ENCODE data around the gene RABL6.
"Not testable (repeated sequence)": the region's sequence is repeated elsewhere in the genome, so short reads cannot be mapped to it uniquely, and the experiment has no call there.

The RABL6 gene

DNA sequence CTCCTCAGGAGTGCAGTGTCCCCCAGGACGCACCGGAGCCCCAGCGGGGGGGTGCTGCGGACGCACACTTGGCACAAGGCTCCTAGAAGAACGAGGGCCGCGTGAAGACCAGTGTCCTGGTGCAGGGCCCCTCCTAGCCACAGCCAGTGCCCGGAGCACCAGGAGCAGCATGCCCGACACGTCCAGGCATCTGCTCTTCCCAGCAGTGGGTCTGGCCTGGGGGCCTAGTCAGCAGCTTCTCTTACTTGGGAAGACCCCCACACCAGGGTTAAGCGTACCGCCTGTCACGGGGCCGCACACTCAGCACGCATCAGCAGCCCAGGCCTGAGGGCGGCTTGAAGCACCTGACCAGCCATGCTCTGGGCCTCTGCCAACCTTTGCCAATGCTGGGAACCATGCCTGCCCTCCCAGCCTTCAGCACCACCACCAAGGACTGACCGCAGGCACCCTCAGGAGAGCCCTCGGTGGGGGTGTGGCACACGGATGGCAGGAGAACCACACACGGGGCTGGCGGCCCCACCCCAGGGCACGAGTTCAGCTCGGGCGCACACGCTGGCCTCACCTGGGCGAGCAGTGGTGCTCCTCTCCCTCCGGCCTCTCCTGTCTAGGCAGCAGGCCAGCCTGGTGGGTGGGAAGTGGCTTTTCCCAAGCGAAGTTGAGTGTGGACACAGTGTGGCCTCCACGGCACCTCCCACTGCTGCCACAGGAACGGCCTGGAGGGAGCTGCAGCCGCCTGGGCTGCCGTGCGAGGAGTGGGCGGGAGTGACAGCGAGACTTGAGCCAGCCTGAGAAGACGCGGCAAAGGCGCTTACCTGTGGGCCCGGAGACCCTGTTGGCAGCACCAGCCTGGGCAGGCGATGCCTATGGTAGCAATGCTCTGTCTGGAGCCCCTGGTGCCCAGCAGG is 22.5 kb downstream of the RABL6 start:
- H3K27ac ChIP-seq (ENCODE audit: insufficient read depth, low read depth, low read length, poor library complexity, severe bottlenecking): no peak overlapping the region
- peaks cover 30% of the 10 kb centered on the region for H3K36me3 ChIP-seq (ENCODE audit: control insufficient read depth, insufficient read depth, low read length)
- no peaks in the 10 kb centered on the region for H3K4me1 ChIP-seq (ENCODE audit: control insufficient read depth, insufficient read depth, low read length)
- H3K4me3 ChIP-seq (ENCODE audit: insufficient read depth, low read depth, low read length): no peak overlapping the region
- 94 to 95% methylated on average over 41 of the region's 41 CpGs for WGBS, 2 experiments
- no peaks in the 10 kb centered on the region for H3K27me3 ChIP-seq (ENCODE audit: control insufficient read depth, insufficient read depth, low read length, poor library complexity, severe bottlenecking)
- no peaks in the 10 kb centered on the region for H3K9me3 ChIP-seq (ENCODE audit: control insufficient read depth, low read length)

DNA sequence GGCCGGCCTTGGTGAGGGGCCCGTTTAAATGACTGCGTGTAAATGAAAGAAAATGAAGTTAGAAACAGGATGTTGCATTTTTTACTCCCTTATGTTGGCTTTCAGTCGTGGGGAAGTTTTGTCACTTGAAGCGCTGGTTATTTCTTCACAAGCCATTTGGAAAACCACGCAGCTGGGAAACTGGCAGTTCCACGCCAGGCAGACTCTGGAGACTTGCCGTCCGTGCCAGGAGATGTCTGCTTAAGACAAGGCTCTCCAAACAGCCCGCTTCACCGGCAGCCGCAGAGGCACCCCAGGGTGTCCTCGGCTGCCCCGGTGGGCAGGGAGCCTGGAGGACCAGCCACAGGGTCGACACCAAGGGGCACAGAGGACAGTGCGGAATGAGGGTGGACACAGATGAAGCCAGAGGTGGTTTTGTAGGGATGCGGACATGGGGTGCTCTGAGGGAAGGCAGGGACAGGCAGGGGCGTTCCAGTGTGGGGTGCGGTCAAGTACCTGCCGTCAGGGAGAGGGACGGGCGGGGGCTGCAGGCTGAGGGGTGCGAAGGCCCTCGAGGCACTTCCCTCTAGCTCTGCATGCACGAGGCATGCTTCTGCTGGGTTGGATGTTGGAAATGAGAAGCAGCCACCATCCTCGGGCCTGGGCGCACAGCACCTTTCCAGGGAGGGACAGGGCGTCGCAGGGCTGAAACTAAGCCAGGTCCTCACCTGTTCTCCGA is 23.4 kb downstream of the RABL6 start:
- H3K36me3 ChIP-seq (ENCODE audit: control insufficient read depth, insufficient read depth, low read length): peaks cover 32% of the 10 kb centered on the region
- 96 to 97% methylated on average over 30 of the region's 30 CpGs for WGBS, 2 experiments

DNA sequence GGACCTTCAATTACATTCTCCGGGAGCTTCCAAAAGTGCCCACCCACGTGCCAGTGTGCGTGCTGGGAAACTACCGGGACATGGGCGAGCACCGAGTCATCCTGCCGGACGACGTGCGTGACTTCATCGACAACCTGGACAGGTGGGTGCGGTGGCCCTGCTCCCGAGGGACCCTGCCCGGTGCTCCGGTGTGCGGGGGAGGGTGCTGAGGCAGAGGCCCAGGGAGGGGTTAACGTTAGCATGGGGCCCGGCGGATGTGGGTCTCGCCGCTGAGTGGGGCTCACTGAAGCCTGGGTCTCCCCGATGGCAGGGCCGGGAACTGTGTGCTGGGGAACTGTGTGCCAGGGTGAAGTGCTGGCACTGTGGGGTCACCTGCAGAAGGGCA is 24.0 kb downstream of the RABL6 start:
- no peaks in the 10 kb centered on the region for H3K9me3 ChIP-seq (ENCODE audit: control insufficient read depth, low read length)
- no peak overlapping the region for H3K27ac ChIP-seq (ENCODE audit: insufficient read depth, low read depth, low read length, poor library complexity, severe bottlenecking)
- H3K4me3 ChIP-seq (ENCODE audit: insufficient read depth, low read depth, low read length): no peak overlapping the region
- H3K27me3 ChIP-seq (ENCODE audit: control insufficient read depth, insufficient read depth, low read length, poor library complexity, severe bottlenecking): no peaks in the 10 kb centered on the region
- peaks cover 32% of the 10 kb centered on the region for H3K36me3 ChIP-seq (ENCODE audit: control insufficient read depth, insufficient read depth, low read length)
- no peaks in the 10 kb centered on the region for H3K4me1 ChIP-seq (ENCODE audit: control insufficient read depth, insufficient read depth, low read length)
- 96% methylated on average over 23 of the region's 23 CpGs for WGBS, 2 experiments

More for the DNA sequence above, 23.4 kb downstream of the RABL6 start:
- no peaks in the 10 kb centered on the region for H3K4me1 ChIP-seq (ENCODE audit: control insufficient read depth, insufficient read depth, low read length)
- H3K9me3 ChIP-seq (ENCODE audit: control insufficient read depth, low read length): no peaks in the 10 kb centered on the region
- no peak overlapping the region for H3K27ac ChIP-seq (ENCODE audit: insufficient read depth, low read depth, low read length, poor library complexity, severe bottlenecking)
- no peak overlapping the region for H3K4me3 ChIP-seq (ENCODE audit: insufficient read depth, low read depth, low read length)
- no peaks in the 10 kb centered on the region for H3K27me3 ChIP-seq (ENCODE audit: control insufficient read depth, insufficient read depth, low read length, poor library complexity, severe bottlenecking)

DNA sequence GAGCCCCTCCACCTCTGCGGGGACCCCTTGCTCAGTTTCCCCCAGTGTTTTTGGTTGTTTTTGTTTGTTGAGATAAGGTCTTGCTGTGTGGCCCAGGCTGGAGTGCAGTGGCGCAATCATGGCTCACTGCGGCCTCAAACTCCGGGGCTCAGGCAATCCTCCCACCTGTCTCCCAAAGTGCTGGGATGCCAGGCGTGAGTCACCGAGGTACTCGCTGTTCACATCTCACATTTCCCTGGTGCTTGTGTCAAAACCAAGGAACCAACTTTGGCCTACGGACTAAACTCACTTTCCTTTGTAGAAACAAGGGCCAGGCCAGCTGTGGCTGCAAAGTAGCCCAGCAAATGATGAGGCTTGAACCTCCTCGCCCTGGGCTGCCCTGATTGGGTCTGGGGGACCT is 24.8 kb downstream of the RABL6 start:
- peaks cover 32% of the 10 kb centered on the region for H3K36me3 ChIP-seq (ENCODE audit: control insufficient read depth, insufficient read depth, low read length)
- H3K4me3 ChIP-seq (ENCODE audit: insufficient read depth, low read depth, low read length): no peak overlapping the region
- 95 to 96% methylated on average over 9 of the region's 9 CpGs for WGBS, 2 experiments

DNA sequence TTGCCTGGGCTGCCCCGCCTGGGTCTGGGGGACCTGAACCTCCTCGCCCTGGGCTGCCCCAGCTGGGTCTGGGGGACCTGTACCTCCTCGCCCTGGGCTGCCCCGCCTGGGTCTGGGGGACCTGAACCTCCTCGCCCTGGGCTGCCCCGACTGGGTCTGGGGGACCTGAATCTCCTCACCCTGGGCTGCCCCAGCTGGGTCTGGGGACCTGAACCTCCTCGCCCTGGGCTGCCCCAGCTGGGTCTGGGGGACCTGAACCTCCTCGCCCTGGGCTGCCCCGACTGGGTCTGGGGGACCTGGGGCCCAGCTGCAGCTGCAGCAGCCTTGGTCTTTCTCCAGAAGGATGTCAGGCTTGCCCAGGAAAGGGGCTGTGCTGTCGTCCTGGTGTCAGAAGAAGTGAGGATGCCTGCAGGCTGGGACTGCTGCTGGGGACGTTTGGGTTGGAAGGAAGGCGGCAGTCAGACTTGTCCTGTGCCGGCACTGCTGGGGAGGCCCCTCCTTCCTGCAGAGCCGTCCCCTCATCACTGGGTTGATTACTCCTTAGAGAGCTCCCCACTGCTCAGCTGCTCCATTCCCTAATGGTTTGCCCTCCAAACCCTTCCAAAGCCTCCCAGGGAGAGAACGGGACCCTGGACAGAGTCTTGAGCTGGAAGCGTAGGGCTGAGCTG is 25.8 kb downstream of the RABL6 start:
- H3K4me1 ChIP-seq (ENCODE audit: control insufficient read depth, insufficient read depth, low read length); H3K9me3 ChIP-seq (ENCODE audit: control insufficient read depth, low read length); H3K4me3 ChIP-seq (ENCODE audit: insufficient read depth, low read depth, low read length); H3K27me3 ChIP-seq (ENCODE audit: control insufficient read depth, insufficient read depth, low read length, poor library complexity, severe bottlenecking); H3K27ac ChIP-seq (ENCODE audit: insufficient read depth, low read depth, low read length, poor library complexity, severe bottlenecking): not testable (repeated sequence)
- peaks cover 34% of the 10 kb centered on the region for H3K36me3 ChIP-seq (ENCODE audit: control insufficient read depth, insufficient read depth, low read length)
- 90 to 93% methylated on average over 16 of the region's 16 CpGs for WGBS, 2 experiments

More for the DNA sequence above, 24.8 kb downstream of the RABL6 start:
- Histone ChIP-seq H3K4me1 (ENCODE audit: control insufficient read depth, insufficient read depth, low read length) (no peaks in the 10 kb centered on the region), H3K27me3 (ENCODE audit: control insufficient read depth, insufficient read depth, low read length, poor library complexity, severe bottlenecking) (no peaks in the 10 kb centered on the region), H3K27ac (ENCODE audit: insufficient read depth, low read depth, low read length, poor library complexity, severe bottlenecking) (no peak overlapping the region), H3K9me3 (ENCODE audit: control insufficient read depth, low read length) (no peaks in the 10 kb centered on the region)

DNA sequence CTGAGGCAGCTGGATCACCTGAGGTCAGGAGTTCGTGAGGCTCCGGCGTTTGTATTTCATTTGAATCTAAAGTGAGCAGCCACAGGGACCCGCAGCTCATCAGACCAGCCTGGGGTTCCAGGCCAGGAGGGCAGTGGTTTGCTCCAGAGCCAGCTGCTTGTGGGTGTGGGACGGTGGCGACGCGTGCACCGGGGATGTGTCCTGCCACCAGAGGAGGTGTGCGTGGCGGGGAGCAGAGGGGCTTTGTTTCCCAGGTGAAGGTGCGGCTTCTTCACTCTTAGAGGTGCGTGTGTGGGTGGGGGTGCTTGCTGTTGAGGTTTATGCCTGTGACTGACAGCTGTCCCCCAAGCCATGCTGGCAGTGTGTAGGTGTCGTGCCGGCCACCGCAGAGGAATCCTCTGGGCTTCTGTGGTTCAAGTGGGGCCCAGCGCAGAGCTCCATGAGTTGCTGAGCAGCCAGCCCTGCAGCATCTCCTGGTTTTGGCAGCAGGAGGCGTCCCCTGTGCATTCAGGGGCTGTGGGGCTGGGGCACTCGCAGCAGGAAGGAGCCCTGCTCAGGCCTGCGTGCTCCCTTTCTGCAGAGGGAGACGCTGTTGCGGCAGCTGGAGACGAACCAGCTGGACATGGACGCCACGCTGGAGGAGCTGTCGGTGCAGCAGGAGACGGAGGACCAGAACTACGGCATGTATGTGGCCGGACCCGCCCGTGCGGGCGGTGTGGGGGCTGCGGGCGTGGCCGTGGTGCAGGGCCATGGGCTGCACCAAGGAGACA is 27.6 kb downstream of the RABL6 start:
- Histone ChIP-seq H3K27ac (ENCODE audit: insufficient read depth, low read depth, low read length, poor library complexity, severe bottlenecking) (no peak overlapping the region), H3K4me1 (ENCODE audit: control insufficient read depth, insufficient read depth, low read length) (peaks cover 16% of the 10 kb centered on the region), H3K4me3 (ENCODE audit: insufficient read depth, low read depth, low read length) (no peak overlapping the region), H3K27me3 (ENCODE audit: control insufficient read depth, insufficient read depth, low read length, poor library complexity, severe bottlenecking) (no peaks in the 10 kb centered on the region), H3K36me3 (ENCODE audit: control insufficient read depth, insufficient read depth, low read length) (peaks cover 20% of the 10 kb centered on the region), H3K9me3 (ENCODE audit: control insufficient read depth, low read length) (no peaks in the 10 kb centered on the region)
- WGBS, 2 experiments: 95 to 96% methylated on average over 36 of the region's 36 CpGs

DNA sequence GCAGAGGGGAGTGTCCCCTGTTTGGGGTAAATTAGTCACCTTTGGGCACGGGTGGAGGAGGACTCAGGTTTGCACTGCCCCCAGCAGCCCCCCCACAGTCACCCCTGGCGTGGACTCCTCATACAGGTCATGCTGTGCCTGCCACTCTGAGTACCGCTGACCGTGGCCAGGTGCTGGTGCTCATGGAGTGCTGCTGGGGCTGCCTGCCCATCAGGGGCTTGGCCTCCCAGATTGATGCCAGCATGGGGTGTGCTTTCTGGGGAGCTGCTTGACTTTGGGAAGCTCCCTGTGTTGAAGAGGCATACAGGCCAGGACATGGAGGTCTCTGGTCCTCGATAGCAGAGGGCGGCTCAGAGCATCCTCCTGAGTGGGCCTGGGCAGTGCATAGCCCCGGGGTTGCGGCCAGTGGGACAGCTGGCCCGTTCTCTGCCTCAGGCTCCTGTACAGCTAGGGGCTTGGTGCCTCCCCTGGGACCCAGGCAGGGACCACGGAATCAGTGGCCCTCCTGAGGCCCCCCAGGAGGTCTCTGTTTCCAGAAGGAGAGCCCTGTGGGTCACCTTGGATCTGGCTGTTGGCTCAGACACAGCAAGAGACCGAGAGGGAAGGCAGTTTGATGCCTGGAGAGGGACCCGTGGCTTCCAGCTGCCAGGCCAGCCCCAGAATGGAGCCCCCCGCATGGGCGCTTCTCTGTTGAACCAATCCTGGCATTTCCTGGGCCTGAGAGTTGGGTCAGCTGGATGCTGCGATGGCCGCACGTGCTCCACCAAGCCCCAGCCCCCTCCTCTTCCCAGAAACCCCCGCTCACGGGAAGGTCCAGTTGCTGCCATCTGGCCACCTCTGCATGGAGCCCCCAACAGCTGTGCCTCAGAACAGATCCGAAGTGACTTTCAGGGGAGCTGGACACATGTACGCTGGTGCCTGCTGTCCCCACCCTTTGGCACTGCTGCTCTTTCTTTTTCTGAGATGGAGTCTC is 28.5 kb downstream of the RABL6 start:
- Histone ChIP-seq H3K27me3 (ENCODE audit: control insufficient read depth, insufficient read depth, low read length, poor library complexity, severe bottlenecking) (no peaks in the 10 kb centered on the region), H3K9me3 (ENCODE audit: control insufficient read depth, low read length) (no peaks in the 10 kb centered on the region), H3K4me1 (ENCODE audit: control insufficient read depth, insufficient read depth, low read length) (peaks cover 24% of the 10 kb centered on the region), H3K4me3 (ENCODE audit: insufficient read depth, low read depth, low read length) (no peak overlapping the region), H3K27ac (ENCODE audit: insufficient read depth, low read depth, low read length, poor library complexity, severe bottlenecking) (no peak overlapping the region), H3K36me3 (ENCODE audit: control insufficient read depth, insufficient read depth, low read length) (peaks cover 17% of the 10 kb centered on the region)
- WGBS, 2 experiments: 91% methylated on average over 21 of the region's 21 CpGs

DNA sequence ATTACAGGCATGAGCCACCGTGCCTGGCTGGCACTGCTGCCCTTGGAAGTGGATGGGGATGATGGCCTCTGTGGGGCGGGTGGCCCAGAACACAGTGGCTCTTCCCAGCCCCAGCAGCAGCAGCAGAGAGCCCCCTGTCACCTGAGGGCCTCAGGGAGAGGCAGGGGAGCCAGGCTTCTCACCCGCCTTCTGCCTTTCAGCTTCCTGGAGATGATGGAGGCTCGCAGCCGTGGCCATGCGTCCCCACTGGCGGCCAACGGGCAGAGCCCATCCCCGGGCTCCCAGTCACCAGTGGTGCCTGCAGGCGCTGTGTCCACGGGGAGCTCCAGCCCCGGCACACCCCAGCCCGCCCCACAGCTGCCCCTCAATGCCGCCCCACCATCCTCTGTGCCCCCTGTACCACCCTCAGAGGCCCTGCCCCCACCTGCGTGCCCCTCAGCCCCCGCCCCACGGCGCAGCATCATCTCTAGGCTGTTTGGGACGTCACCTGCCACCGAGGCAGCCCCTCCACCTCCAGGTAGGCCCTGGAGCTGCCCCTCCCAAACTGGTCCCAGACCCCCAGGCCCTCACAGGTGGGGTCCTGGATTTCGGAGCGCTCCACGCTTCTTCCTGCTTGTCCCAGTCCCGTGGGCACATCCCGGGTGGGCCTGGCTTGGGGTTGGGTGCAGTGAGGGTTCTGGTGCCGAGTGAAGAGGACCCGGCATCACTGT is 29.6 kb downstream of the RABL6 start:
- H3K27ac ChIP-seq (ENCODE audit: insufficient read depth, low read depth, low read length, poor library complexity, severe bottlenecking): no peak overlapping the region
- H3K9me3 ChIP-seq (ENCODE audit: control insufficient read depth, low read length): no peaks in the 10 kb centered on the region
- H3K36me3 ChIP-seq (ENCODE audit: control insufficient read depth, insufficient read depth, low read length): peaks cover 10% of the 10 kb centered on the region
- H3K4me3 ChIP-seq (ENCODE audit: insufficient read depth, low read depth, low read length): no peak overlapping the region
- H3K4me1 ChIP-seq (ENCODE audit: control insufficient read depth, insufficient read depth, low read length): peaks cover 35% of the 10 kb centered on the region
- 92 to 93% methylated on average over 27 of the region's 27 CpGs for WGBS, 2 experiments
- H3K27me3 ChIP-seq (ENCODE audit: control insufficient read depth, insufficient read depth, low read length, poor library complexity, severe bottlenecking): no peaks in the 10 kb centered on the region

Data from ectodermal cell (in vitro differentiated cells).